Measurements from ENCODE around the gene KCNK1. TPM values are rescaled to one million over a fixed set of nuclear protein-coding genes. Genes with fewer than 3 reads are reported as not detected.

The KCNK1 gene
- total and polyA plus RNA-seq, 2 of the 8 experiments (the other 6 are each of a cell fraction or from before 2014, with no cell fraction given), result 11.9 to 16.5 TPM

GRCh38 chr1:233657466-233657865 lies 43.6 kb downstream of the KCNK1 start:
- H3K27me3 ChIP-seq (replicated peaks in 1 of 4; ENCODE audit: control insufficient read depth in 3 of 4, extremely low read depth in 1 of 4, insufficient read depth in 3 of 4, low read length in 3 of 4), result no peaks in the 10 kb centered on the region
- TF ChIP-seq CEBPB (IDR thresholded peaks at IDR 0.05; ENCODE audit: low read depth, low read length) (no peak), SP2 (IDR thresholded peaks at IDR 0.05; ENCODE audit: low read length) (no peak), GABPA (IDR thresholded peaks at IDR 0.05; ENCODE audit: borderline replicate concordance, insufficient read depth, low read length) (no peak), NRF1 (IDR thresholded peaks at IDR 0.05; ENCODE audit: low read depth, low read length) (no peak), RXRA (IDR thresholded peaks at IDR 0.05; ENCODE audit: insufficient read depth, low read depth, low read length) (no peak), KDM5A (IDR thresholded peaks at IDR 0.05; ENCODE audit: low read length) (no peak), POLR2AphosphoS5 (IDR thresholded peaks at IDR 0.05; ENCODE audit: low read depth, low read length) (no peak)

More at GRCh38 chr1:233657466-233657865, 43.6 kb downstream of the KCNK1 start:
- Histone ChIP-seq H3K18ac (ENCODE audit: extremely low read depth, low read length) (no peak overlapping the region), H3K36me3 (ENCODE audit: control insufficient read depth in 2 of 4, insufficient read depth in 4 of 4, low read length in 3 of 4) (peaks cover 0 to 2% (median 0%) of the 10 kb centered on the region in 4 experiments; a peak in 1 of 8 replicates), H4K8ac (ENCODE audit: extremely low read depth, insufficient read depth, low read length) (no peak overlapping the region), H4K91ac (replicated peaks; ENCODE audit: insufficient read length, low read length) (no peak overlapping the region), H3K23me2 (ENCODE audit: low read depth, low read length) (no peaks in the 10 kb centered on the region), H2BK15ac (ENCODE audit: low read length) (no peak overlapping the region), H2AFZ (ENCODE audit: low read length) (no peak overlapping the region), H2BK120ac (replicated peaks; ENCODE audit: low read depth, low read length) (no peak overlapping the region), H4K20me1 (replicated peaks in 1 of 2; ENCODE audit: control insufficient read depth in 1 of 2, insufficient read depth in 2 of 2, low read length in 2 of 2) (no peaks in the 10 kb centered on the region), H3K4me2 (ENCODE audit: insufficient read depth in 1 of 2, low read depth in 2 of 2, low read length in 2 of 2) (no peak overlapping the region), H3K79me2 (ENCODE audit: control insufficient read depth in 1 of 2, insufficient read depth in 2 of 2, low read length in 2 of 2) (no peaks in the 10 kb centered on the region; a peak in 1 of 4 replicates), H2AK5ac (ENCODE audit: low read depth, low read length) (no peak overlapping the region), H3K4me3 (ENCODE audit: extremely low read depth in 1 of 4, insufficient read depth in 2 of 4, low read depth in 3 of 4, low read length in 4 of 4) (no peak overlapping the region), H2BK5ac (ENCODE audit: low read depth, low read length) (no peak overlapping the region), H4K5ac (ENCODE audit: insufficient read length, low read depth, low read length) (no peak overlapping the region), H3K4me1 (replicated peaks in 1 of 4; ENCODE audit: control insufficient read depth in 3 of 4, insufficient read depth in 4 of 4, low read length in 3 of 4) (peaks cover 0 to 20% (median 5%) of the 10 kb centered on the region in 4 experiments; a peak in 5 of 7 replicates), H3K4ac (replicated peaks; ENCODE audit: insufficient read length, low read depth, low read length) (no peak overlapping the region), H2BK12ac (ENCODE audit: low read depth, low read length) (no peak overlapping the region), H3K9me3 (ENCODE audit: insufficient read depth in 2 of 2, low read depth in 1 of 2, low read length in 1 of 2) (peaks cover 0 to 4% of the 10 kb centered on the region in 2 experiments; a peak in 1 of 4 replicates), H3K79me1 (ENCODE audit: low read depth, low read length) (no peaks in the 10 kb centered on the region), H3K56ac (replicated peaks; ENCODE audit: insufficient read length, low read depth, low read length) (no peak overlapping the region), H3K23ac (ENCODE audit: insufficient read length) (no peak overlapping the region), H2BK20ac (ENCODE audit: low read length) (no peak overlapping the region), H3K27ac (ENCODE audit: low read depth, low read length) (no peak overlapping the region), H3K14ac (ENCODE audit: insufficient read length) (no peak overlapping the region), H3K9ac (replicated peaks in 1 of 4; ENCODE audit: extremely low read depth in 1 of 4, low read depth in 3 of 4, low read length in 3 of 4) (no peak overlapping the region)
- WGBS, 2 experiments (ENCODE audit: extremely low coverage in 1 of 2, insufficient coverage in 1 of 2, insufficient read length in 1 of 2, insufficient replicate concordance in 2 of 2, low coverage in 1 of 2, low lambda C conversion rate in 2 of 2, missing lambda C conversion rate in 1 of 2), result 92% methylated on average over 2 of the region's 2 CpGs; no CpG with 5 or more reads in 1 of the 2 experiments
- FAIRE-seq, result no peak
- ChIA-PET CTCF (ENCODE audit: partially characterized antibody) (interaction anchor here (0.9 kb wide), 1 partner anchor 12 kb away, joined by 5 read pairs; no protein-coding TSS in a partner anchor), POLR2A (ENCODE audit: partially characterized antibody) (no interaction called here)
- DNase-seq (ENCODE audit: low read depth in 1 of 2, low spot score in 2 of 2), result no peak

Data from H1 (cell line).